ENCODE measurements around the gene GRK4.
"Not testable (repeated sequence)": the region's sequence is repeated elsewhere in the genome, so short reads cannot be mapped to it uniquely, and the experiment has no call there.

The GRK4 gene

DNA sequence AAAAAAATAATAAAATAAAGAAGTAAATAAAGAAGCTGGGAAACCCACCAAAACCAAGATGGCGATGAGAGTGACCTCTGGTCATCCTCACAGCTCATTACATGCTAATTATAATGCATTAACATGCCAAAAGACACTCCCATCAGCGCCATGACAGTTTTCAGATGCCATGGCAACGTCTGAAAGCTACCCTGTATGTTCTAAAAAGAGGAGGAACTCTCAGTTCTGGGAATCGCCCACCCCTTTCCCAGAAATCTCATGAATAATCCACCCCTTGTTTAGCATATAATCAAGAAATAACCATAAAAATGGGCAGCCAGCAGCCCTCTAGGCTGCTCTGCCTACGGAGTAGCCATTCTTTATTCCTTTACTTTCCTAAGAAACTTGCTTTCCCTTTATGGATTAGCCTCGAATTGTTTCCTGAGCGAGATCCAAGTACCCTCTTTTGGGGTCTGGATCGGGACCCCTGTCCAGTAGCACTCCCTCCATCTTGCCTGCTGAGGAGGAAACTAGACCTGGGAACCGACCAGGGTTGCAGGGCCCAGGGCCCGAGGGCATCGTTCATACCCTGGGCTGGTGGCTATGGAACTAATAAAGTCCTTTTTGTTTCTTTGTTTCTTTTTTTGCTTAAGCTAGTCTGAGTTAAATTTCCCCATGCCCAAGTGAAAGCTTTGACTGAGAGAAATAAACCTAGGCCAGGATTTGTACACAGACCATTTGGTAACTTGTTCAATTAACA, 80.1 kb downstream of the GRK4 start:
- no peak for DNase-seq

- DNase-seq: no peak
Observed at GRCh38 chr4:3044870-3045819, 81.8 kb downstream of the GRK4 start.

- DNase-seq: no peak
Observed at GRCh38 chr4:3046162-3046561, 82.8 kb downstream of the GRK4 start.

DNA sequence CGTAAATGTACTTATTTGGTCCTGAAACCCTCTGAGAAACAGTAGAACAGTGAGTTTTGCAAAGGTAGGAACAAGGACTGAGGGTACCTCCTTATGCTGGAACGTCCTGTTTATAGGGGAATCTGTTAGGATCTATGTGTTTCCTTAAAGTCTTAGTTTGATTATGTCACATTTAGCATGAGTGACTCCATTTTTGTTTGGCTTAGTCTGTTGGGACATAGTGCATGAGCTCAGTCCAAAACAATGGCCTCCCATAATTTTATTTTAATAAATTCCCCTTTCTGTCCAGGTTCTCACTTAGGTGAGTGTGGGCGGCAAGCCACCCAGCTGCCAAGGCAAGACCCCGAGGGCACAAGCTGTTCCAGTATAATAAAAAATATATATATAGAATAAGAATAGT, 83.3 kb downstream of the GRK4 start:
- no peak for DNase-seq

DNA sequence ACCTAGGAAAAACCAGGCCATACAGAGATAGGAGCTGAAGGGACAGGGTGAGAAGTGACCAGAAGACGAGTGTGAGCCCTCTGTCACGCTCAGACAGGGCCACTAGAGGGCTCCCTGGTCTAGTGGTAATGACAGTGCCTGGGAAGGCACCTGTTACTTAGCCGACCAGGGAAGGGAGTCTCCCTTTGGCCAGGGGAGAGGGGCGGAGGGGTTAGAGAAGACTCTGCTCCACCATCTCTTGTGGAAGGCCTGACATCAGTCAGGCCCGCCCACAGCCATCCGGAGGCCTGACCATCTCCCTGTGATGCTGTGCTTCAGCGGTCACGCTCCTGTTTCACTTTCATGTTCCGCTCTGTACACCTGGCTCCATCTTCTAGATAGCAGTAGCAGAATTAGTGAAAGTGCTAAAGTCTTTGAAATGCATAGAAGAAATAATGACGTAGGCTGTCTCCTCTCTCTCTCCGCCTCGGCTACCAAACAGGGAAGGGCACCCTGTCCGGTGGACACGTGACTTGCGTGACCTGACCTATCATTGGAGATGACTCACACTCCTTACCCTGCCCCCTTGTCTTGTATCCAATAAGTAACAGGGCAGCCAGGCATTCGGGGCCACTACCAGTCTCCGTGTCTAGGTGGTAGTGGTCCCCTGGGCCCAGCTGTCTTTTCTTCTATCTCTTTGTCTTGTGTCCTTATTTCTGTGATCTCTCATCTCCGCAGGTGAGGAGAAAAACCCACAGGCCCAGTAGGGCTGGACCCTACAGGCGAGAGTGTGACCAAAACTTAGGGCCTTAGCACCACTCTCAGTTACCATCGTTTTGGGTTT, 84.3 kb downstream of the GRK4 start:
- peak; percentile 66 for DNase-seq

DNA sequence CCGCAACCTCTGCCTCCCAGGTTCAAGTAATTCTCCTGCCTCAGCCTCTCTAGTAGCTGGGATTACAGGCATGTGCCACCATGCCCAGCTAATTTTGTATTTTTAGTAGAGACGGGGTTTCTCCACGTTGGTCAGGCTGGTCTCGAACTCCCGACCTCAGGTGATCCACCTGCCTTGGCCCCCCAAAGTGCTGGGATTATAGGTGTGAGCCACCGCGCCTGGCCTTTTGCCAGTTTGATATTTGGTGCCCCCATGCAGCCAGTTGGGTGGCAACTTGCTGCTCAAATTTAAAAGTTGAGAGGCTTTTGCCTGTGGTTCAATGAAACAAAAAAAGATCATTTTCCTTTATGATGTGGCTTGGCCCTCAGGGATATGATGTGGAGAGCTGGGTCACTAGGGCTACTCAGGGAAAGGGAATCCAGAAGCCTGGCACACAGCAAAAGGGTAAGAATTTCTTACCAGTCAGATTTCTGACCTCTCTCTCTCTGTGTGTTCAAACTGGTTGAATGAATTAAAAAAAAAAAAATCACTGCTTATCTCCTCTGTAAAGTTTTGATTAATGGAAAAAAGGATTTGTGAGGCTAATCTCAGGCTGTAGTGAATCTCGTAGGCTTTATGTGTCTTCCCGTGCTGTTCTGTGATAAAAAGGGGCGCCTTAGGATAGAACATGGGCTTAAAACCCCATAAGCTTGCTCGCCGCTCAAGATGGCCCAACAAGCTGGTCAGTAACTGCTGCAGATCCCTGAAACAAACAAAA, 87.9 kb downstream of the GRK4 start:
- not testable (repeated sequence) for DNase-seq

DNA sequence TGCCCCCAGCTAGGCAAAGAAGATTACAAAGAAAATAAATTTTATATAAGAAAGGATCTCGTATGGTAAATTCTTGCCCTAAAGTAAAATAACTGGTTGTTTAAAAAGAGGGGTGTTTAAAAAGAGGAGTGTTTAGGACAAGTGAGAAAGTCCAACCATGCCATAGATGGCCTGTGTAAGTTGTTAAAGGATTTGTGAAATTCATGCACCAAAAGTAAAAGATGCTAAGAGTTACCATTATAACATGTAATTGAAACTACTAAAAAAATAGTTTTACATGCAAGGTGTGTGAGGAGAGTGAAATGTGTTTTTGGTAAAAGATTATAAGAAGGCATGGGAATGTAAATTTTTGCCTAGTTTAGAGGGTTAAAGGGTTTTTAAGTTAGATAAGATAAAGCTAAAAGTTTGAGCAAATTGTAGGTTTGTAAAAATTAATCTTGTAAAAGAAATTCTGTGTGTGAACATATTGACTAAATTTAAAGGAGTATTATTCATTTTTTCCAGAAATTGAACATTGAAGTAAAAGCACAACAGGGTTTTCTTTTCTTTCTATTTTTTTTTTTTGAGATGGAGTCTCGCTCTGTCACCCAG, 90.9 kb downstream of the GRK4 start:
- no peak for DNase-seq

GRCh38 chr4:3059943-3060342, 96.6 kb downstream of the GRK4 start:
- DNase-seq: no peak

GRCh38 chr4:3060946-3061345, 97.6 kb downstream of the GRK4 start:
- DNase-seq: no peak

DNA sequence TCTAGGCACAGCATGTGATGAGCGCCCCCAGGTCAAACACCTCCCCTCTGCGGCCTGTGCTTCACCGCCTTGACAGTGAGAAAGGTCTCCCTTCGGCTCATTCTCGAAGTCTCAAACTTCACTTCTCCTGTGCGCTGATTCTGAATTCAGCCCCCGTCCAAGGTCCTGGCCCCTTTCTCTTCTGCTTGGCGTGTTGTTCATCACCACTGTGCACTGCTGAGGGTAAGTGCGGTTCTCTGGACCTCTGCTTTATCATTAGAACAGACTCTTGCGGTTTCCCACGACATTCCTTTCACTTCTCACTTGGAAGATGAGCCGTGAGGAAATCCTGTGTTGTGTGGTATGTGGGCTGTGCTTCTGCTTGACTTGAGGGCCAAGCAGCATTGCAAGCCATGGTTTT, 99.1 kb downstream of the GRK4 start:
- DNase-seq: no peak

DNA sequence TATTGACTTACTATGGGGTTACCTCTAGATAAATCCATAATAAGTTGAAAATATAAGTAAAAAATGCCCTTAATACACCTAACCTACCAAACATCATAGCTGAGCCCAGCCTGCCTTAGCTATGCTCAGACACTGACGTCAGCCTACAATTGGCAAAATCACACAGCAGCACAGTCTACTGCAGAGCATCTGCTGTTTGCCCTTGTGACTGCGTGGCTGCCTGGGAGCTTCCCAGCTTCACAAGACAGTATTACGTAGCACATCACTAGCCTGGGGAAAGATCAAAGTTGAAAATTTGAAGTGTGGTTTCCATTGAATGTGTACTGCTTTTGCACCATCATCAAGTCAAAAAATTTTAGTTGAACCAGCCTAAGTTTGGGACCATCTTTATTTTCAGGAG, 102.2 kb downstream of the GRK4 start:
- no peak for DNase-seq

DNA sequence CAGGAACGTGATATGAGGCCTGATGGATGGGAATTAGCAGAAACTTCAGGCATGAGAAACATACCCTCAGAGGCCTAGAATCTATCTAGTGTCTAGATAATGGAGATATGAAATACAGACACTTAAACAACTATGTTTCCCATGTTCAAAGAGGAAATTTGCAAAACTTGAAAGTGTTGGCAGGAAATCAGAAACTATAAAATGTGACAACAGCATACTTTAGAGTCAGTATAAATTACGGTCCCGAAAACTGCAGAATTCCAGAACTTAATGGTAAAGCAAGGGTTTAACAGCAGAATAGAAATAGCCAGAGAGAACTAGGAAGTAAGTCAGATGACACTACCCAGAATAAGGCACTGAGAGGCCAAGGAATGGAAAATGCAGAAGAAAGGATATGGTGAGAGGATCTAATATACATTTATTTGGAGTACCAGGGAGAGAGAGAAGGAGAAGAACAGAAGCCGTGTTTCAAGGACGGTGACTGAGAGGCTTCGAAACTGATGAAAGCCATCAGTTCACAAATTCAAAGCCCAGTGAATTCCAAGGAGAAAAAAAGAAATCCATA, 103.5 kb downstream of the GRK4 start:
- no peak for DNase-seq

- no peak for DNase-seq
Observed at GRCh38 chr4:3067473-3068001, 104.2 kb downstream of the GRK4 start.

GRCh38 chr4:3069661-3070199, 106.4 kb downstream of the GRK4 start:
- DNase-seq: no peak

- no peak for DNase-seq
Observed at GRCh38 chr4:3070709-3071500, 107.5 kb downstream of the GRK4 start.

- no peak for DNase-seq
Observed at GRCh38 chr4:3071811-3072210, 108.4 kb downstream of the GRK4 start.

DNA sequence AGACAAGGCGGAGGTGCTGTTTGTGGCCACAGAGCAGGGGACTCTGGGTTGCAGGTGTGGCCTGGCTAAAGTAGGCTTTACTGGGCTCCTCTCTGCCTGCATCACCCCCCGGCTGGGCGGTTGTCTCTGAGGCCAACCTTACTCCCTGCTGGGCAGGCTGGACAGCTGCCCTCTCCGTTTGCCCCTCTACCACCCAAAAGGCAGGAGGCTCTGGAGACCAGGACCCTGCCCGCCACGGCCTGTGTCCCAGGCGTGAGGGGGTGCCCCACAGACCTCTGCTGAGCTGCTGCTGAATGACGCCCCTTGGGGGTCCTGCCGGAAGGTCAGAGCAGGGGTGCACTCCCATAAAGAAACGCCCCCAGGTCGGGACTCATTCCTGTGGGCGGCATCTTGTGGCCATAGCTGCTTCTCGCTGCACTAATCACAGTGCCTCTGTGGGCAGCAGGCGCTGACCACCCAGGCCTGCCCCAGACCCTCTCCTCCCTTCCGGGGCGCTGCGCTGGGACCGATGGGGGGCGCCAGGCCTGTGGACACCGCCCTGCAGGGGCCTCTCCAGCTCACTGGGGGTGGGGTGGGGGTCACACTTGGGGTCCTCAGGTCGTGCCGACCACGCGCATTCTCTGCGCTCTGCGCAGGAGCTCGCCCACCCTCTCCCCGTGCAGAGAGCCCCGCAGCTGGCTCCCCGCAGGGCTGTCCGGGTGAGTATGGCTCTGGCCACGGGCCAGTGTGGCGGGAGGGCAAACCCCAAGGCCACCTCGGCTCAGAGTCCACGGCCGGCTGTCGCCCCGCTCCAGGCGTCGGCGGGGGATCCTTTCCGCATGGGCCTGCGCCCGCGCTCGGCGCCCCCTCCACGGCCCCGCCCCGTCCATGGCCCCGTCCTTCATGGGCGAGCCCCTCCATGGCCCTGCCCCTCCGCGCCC, 110.0 kb downstream of the GRK4 start:
- peak; percentile 80 for DNase-seq

- peak; percentile 99 for DNase-seq
Observed at GRCh38 chr4:3074078-3074845, 110.9 kb downstream of the GRK4 start, which contains the start of the genes HTT and HTT-AS. Gene HTT, plus strand, starts transcription at chr4:3074681. Its CDS starts 145 bp downstream, at chr4:3074826. Gene HTT-AS, minus strand, starts transcription at chr4:3074538.

Data from retina (tissue), 1 donor.